GM19468 (cell line): Measurements from ENCODE around the gene CCL22.
"Not testable (repeated sequence)": the region's sequence is repeated elsewhere in the genome, so short reads cannot be mapped to it uniquely, and the experiment has no call there.

Experiments
- ATAC-seq: cut with Tn5 transposase; IDR thresholded peaks from one replicate; pipeline ENCODE4 v1.9.1; 2021; ENCODE audit warnings: mild to moderate bottlenecking, moderate library complexity, moderate number of reproducible peaks; ENCODE audit not compliant: unreplicated experiment; ENCODE audit errors: extremely low read depth

Gene CCL22

GRCh38 chr16:57390636-57391295 lies 32.2 kb downstream of the CCL22 start:
- no peak for ATAC-seq

- no peak for ATAC-seq
Measured at GRCh38 chr16:57391300-57391699, 32.7 kb downstream of the CCL22 start.

GRCh38 chr16:57391708-57392107 lies 33.1 kb downstream of the CCL22 start:
- ATAC-seq: no peak

GRCh38 chr16:57392694-57393093 lies 34.1 kb downstream of the CCL22 start:
- no peak for ATAC-seq

- no peak for ATAC-seq
Measured at GRCh38 chr16:57394444-57394843, 35.9 kb downstream of the CCL22 start.

- ATAC-seq: no peak
Measured at GRCh38 chr16:57395026-57395425, 36.4 kb downstream of the CCL22 start.

GRCh38 chr16:57396786-57397185 lies 38.2 kb downstream of the CCL22 start:
- ATAC-seq: no peak

- ATAC-seq: not testable (repeated sequence)
Measured at GRCh38 chr16:57397493-57397892, 38.9 kb downstream of the CCL22 start.

GRCh38 chr16:57401943-57402640 lies 43.5 kb downstream of the CCL22 start:
- ATAC-seq: no peak

- no peak for ATAC-seq
Measured at GRCh38 chr16:57403965-57404817, 45.6 kb downstream of the CCL22 start, which contains the start of gene CCL17. Gene CCL17, plus strand, starts transcription at chr16:57404767. Its CDS starts 9,166 bp downstream, at chr16:57413933.

- ATAC-seq: no peak
Measured at GRCh38 chr16:57405097-57405496, 46.5 kb downstream of the CCL22 start.

GRCh38 chr16:57406881-57407280 lies 48.3 kb downstream of the CCL22 start:
- no peak for ATAC-seq

- ATAC-seq: no peak
Measured at GRCh38 chr16:57407521-57408353, 49.2 kb downstream of the CCL22 start.

GRCh38 chr16:57409065-57409464 lies 50.5 kb downstream of the CCL22 start:
- no peak for ATAC-seq

- no peak for ATAC-seq
Measured at GRCh38 chr16:57409870-57410587, 51.4 kb downstream of the CCL22 start.

GRCh38 chr16:57411362-57411976 lies 52.9 kb downstream of the CCL22 start:
- no peak for ATAC-seq

- ATAC-seq: no peak
Measured at GRCh38 chr16:57412584-57412983, 54.0 kb downstream of the CCL22 start.

GRCh38 chr16:57413301-57413730 lies 54.7 kb downstream of the CCL22 start:
- peak; percentile 37 for ATAC-seq

GRCh38 chr16:57413733-57414132 lies 55.1 kb downstream of the CCL22 start:
- no peak for ATAC-seq
